Measurements from ENCODE around the gene COX7A2L.

COX7A2L gene

DNA sequence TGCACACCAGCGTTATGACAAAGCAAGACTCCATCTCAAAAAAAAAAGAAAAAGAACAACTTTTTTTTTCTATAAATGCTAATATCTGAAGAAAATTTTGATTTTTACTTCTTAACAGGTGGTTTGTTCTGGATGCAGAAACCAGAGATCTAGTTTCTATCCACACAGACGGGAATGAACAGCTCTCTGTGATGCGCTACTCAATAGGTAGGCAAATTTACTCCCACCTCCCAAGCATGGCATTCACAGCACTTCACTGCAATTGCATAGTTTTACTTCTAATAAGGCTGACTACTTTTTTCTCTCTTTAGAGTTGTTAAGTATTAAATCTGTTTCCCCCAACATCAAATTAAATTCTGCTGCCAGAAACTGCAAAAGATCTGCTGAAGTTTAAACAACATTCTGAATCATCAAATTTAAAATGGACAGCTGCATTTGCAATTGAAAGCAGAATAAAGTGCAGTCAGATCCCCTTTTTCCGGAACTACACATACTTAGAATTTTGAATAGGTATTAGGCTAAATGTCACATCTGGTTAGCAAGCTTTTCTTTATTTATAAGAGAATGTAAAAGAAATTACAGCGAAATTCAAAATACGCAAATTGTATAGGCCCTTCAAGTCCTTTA lies 45.1 kb downstream of the COX7A2L start:
- no peak for DNase-seq

DNA sequence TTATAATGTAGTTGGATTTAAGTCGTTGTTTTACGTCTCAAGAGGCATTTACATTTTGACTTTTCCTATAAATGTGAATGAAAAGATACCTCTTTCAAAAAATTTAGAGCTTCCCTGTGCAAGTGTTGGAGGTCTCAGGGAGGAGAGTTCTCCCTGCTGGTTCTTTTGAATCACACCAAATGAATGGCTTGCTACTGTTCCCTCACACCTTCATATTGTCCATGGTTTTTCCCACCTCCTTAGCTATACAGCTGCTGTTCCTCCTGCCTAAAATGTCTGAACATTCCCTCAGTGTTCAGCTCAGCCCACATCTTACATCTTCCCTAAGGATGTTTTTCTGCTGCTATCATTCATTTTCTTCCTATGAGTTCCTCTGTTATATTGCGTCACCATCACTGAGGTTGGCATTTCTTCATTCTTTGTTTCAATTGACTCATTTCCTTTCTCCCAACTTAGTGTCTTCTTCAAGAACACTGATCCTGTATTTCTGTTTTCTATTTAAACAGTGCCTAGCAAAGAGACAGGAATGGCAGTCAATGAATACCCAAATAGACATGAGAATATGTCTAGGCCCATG lies 46.0 kb downstream of the COX7A2L start:
- no peak for DNase-seq

DNA sequence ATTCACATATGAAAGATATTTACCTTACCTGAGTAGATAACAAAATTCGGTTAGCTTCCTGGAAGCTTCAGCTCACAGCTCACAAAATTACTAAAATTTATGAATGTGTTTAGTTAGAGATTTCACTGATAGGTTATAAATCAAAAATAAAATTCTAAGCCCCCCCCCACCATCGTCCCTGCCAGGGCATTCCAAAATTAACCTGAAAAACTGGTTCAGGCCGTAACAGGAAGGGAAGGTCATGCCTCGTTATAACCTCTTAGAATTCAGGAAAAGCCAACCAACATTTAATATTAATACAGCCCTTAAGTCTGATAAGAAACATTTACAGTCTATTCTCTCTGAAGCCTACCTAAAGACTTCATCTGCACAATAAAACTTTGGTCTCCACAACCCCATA lies 48.9 kb downstream of the COX7A2L start:
- DNase-seq: no peak

DNA sequence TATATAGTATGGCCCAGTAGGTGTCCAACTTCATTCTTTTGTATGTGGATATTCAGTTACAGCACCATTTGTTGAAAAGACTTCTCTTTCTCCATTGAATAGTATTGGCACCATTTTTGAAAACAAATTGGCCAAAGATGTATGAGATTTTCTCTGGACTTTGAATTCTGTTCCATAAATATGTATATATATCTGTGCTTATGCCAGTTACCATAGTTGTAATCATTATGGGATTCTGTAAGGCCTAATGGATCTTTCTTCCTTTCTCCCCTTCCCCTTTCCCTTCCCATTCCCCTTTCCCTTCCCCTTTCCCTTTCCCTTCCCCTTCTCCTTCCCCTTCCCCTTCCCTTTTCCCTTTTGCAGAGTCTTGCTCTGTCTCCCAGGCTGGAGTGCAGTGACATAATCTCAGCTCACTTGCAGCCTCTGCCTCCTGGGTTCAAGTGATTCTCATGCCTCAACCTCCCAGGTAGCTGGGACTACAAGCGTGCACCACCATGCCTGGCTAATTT lies 51.0 kb downstream of the COX7A2L start:
- DNase-seq: no peak

DNA sequence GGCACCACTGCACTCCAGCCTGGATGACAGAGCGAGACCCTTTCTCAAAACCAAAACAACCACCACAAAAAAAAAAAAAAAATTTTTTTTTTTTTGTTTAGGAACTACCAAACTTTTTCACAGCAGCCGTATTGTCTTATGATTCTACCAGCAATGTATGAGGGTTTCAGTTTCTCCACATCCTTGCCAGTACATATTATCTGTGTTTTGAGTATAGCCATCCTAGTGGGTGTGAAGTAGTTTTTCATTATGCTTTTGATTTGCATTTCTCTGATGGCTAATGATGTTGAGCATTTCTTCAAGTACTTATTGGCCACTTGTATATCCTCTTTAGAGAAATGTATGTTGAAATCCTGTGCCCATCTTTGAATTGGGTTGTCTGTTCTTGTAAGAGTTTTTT lies 51.7 kb downstream of the COX7A2L start:
- DNase-seq: no peak

DNA sequence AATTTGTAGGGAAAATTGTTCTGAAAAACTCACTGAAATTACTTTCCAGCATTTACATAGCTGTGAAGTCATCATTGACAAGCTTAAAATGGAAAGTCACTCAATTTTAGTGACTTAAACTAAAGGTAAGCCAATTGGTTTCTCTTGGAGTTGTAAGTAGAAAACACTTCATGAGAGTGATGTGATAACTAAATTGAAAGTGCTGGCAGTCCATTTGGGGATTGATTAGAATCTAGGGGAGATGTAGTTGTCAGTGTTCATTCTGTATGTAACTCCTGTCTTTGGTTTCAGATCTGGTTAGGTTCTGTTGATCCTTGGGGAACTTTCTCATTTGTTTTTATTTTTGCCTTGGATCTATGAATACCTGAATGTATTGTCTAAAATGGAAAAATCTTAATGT lies 53.8 kb downstream of the COX7A2L start:
- DNase-seq: no peak

DNA sequence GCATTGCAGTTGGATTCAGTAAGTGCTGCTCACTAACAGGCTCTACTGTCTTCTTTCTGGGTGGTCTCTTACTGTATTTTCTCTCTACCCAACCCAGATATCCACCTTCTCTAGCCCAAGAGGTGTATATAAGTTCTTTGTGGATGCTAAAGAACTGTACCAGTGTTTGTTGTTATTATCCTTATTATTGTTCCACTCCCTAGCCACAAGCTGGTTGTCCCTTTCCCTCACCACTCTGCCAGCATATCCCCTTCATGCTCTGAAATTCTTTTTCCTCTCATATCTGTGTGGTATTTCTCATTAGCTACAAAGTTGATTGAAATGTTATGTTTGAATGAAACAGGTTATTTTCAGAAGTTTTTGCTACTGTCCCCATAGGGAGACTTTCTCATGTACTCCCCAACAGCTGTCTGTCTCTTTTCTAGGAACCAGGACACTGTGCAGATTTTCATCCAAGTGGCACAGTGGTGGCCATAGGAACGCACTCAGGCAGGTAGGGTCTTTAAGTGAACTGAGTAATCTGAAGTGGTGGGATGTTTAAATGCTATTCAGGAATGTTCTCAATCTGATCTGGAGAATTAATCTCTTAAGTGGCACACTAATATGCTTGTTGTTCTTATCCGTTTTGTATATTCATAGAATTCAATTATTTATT lies 56.8 kb downstream of the COX7A2L start:
- DNase-seq: no peak

DNA sequence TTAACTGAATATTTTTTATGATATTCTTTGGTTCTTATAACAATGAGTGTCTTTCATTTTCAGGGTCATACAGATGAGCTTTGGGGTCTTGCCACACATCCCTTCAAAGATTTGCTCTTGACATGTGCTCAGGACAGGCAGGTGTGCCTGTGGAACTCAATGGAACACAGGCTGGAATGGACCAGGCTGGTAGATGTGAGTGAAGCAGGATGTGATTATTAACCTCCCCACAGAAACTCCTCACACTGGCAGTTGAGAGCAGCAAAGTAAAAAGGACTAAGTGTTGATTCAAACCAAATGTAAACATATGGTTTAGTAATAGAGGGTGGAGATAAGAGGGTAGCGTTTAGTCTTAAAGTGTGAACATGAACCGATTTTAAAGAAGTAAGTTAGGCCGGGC lies 57.8 kb downstream of the COX7A2L start:
- no peak for DNase-seq

DNA sequence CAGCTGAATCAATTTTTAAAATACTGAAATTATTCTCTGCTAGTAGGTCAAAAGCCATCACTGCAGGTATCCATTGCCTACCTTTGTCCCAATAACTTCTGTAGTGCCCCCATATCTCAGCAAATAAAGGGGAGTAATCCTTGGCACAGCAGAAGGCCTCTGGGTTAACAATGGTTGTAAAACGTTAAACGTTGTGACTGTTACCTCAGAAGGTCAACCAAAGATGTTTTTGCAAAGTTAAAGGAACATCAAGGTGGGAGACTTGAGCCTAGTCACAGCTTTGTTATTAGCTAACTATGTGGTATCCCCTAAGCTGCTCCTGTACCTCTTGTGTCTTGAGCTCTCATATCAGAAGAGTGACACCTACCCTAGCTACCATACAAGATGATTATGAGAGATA lies 60.5 kb downstream of the COX7A2L start:
- no peak for DNase-seq
